Measurements from ENCODE around the gene SFSWAP. TPM values are rescaled to one million over a fixed set of nuclear protein-coding genes. Genes with fewer than 3 reads are reported as not detected.
A peak's percentile ranks its signal among the peaks of the same experiment; 100 is the strongest.

SFSWAP gene
- total RNA-seq, 1 experiment from 2014 or later = 48.1 TPM

DNA sequence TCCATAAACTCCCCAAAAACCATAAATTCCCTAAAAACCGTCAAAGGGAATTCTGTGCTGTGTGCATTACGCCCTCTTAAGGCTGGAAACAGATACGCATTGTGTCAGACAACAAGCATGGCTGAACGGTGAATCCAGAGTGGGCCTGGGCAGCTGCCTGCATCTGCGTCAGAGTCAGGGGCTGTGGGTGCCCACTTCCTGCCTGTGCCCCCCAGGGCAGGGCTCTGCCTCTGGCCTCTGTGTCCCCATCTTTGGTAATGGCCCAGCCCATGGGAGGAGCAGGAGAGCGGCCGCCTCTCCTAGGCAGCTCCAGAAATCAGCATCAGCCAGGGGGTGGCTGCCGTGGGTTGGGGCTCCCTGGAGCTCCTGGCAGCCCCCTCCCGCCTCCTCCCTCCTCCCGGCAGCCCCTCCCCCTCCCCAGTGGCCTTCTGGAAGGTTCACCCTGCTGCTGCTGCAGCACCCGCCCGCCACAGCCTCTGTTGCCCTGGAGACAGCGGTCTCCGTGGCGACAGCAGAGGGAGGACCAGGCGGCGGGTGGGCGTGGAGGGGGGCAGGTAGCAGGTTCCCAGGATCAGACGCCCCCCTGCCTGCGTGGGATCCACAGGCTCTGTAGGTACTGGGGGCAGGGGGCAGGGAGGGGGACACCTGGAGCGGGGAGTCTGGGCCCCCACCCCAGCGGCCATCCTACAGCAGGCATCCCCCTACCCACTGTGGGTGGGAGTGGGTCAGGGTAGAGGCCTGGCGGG, 123.2 kb downstream of the SFSWAP start:
- peaks cover 27% of the 10 kb centered on the region for H3K27me3 Mint-ChIP-seq (ENCODE audit: low read depth)
- TF ChIP-seq, protein P1, sequence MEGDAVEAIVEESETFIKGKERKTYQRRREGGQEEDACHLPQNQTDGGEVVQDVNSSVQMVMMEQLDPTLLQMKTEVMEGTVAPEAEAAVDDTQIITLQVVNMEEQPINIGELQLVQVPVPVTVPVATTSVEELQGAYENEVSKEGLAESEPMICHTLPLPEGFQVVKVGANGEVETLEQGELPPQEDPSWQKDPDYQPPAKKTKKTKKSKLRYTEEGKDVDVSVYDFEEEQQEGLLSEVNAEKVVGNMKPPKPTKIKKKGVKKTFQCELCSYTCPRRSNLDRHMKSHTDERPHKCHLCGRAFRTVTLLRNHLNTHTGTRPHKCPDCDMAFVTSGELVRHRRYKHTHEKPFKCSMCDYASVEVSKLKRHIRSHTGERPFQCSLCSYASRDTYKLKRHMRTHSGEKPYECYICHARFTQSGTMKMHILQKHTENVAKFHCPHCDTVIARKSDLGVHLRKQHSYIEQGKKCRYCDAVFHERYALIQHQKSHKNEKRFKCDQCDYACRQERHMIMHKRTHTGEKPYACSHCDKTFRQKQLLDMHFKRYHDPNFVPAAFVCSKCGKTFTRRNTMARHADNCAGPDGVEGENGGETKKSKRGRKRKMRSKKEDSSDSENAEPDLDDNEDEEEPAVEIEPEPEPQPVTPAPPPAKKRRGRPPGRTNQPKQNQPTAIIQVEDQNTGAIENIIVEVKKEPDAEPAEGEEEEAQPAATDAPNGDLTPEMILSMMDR (conservative IDR thresholded peaks at IDR 0.05) = peak; percentile 71

More for the DNA sequence above, 123.2 kb downstream of the SFSWAP start:
- Histone ChIP-seq H3K9ac (ENCODE audit: extremely low read depth, insufficient read length, low read length) (no peak overlapping the region), H2BK120ac (ENCODE audit: low read depth, low read length, poor library complexity, severe bottlenecking) (no peak overlapping the region), H4K91ac (ENCODE audit: insufficient read length, low read depth, low read length) (no peak overlapping the region), H3K23me2 (ENCODE audit: insufficient read length, low read depth, low read length, poor library complexity, severe bottlenecking) (peaks cover 19% of the 10 kb centered on the region), H3K27me3 (ENCODE audit: insufficient read depth, low read length) (no peaks in the 10 kb centered on the region; the same call in 1 of the 2 replicates), H2BK20ac (ENCODE audit: low read depth, low read length, poor library complexity, severe bottlenecking) (no peak overlapping the region), H3K56ac (ENCODE audit: insufficient read length, low read depth, low read length) (no peak overlapping the region), H2AK5ac (ENCODE audit: insufficient read length, low read length) (no peak overlapping the region), H2AFZ (ENCODE audit: low read length) (no peak overlapping the region), H3K79me2 (ENCODE audit: insufficient read depth, low read length) (no peaks in the 10 kb centered on the region; the same call in 1 of the 2 replicates), H3K79me1 (ENCODE audit: insufficient read depth, low read depth, low read length, poor library complexity, severe bottlenecking) (no peaks in the 10 kb centered on the region), H3K14ac (ENCODE audit: insufficient read depth, low read length) (no peak overlapping the region; the same call in 1 of the 2 replicates), H3K4me1 (ENCODE audit: insufficient read depth, low read length) (no peaks in the 10 kb centered on the region), H3K23ac (ENCODE audit: insufficient read length, low read depth, low read length) (no peak overlapping the region), H3T11ph (ENCODE audit: low read length) (no peak overlapping the region), H4K20me1 (ENCODE audit: control insufficient read depth, insufficient read depth, insufficient read length) (peaks cover 3% of the 10 kb centered on the region), H3K27ac (ENCODE audit: insufficient read length, low read depth, low read length) (no peak overlapping the region), H4K8ac (replicated peaks; ENCODE audit: insufficient read length, low read depth, low read length) (no peak overlapping the region), H2BK15ac (ENCODE audit: low read depth, low read length) (no peak overlapping the region), H4K5ac (ENCODE audit: insufficient read length, low read depth, low read length) (no peak overlapping the region), H3K4ac (ENCODE audit: low read depth, low read length) (no peak overlapping the region), H3K18ac (ENCODE audit: insufficient read length, low read depth, low read length) (no peak overlapping the region), H3K9me3 (ENCODE audit: control insufficient read depth, low read depth, low read length) (no peaks in the 10 kb centered on the region), H3K4me2 (ENCODE audit: insufficient read depth, insufficient read length, low read length) (no peak overlapping the region), H2BK5ac (ENCODE audit: insufficient read length, low read length) (no peak overlapping the region), H2BK12ac (ENCODE audit: insufficient read length, low read depth, low read length) (no peak overlapping the region)
- no peak for DNase-seq
- H3K27ac Mint-ChIP-seq = no peak overlapping the region
- no CpG with 5 or more reads among the region's 23 CpGs for WGBS (ENCODE audit: extremely low coverage, insufficient read length, low lambda C conversion rate)
- H3K9me3 Mint-ChIP-seq = no peaks in the 10 kb centered on the region
- no peak overlapping the region for H3K4me3 Mint-ChIP-seq
- H3K4me1 Mint-ChIP-seq = peaks cover 2 to 22% of the 10 kb centered on the region in 2 experiments; a peak in 3 of 4 replicates
- peaks cover 0 to 4% (median 0%) of the 10 kb centered on the region in 3 experiments; a peak in 1 of 7 replicates for H3K36me3 Mint-ChIP-seq (ENCODE audit: insufficient read depth in 1 of 3, low read depth in 3 of 3)

Data from H9 (cell line).